Upper lobe of left lung (tissue), 6 donors: ENCODE results near the gene PTGR1. TPM values are rescaled to one million over a fixed set of nuclear protein-coding genes. Genes with fewer than 3 reads are reported as not detected.

ENCODE experiments used
- ATAC-seq, 2 donors: fragments of 200-7000 bp; cut with Tn5 transposase; one replicate each; pipeline ENCODE4 v1.9.1; 2022; ENCODE audit warnings: mild to moderate bottlenecking in 2 of 2, moderate library complexity in 2 of 2; ENCODE audit not compliant: low FRiP score in 2 of 2
- DNase-seq, 2 donors: peaks; one replicate each; pipeline ENCODE4 v3.0.0-alpha.2; 2019 to 2020
- H3K27ac ChIP-seq, 4 donors: fragments of 200-600 bp; sonication (generic); one replicate each; pipeline ENCODE4 v1.5.1; 2016 to 2019
- H3K27me3 ChIP-seq, 4 donors: fragments of 200-600 bp; sonication (generic); one replicate each; pipeline ENCODE4 v1.5.1; 2017 to 2019
- H3K36me3 ChIP-seq, 4 donors: fragments of 200-600 bp; sonication (generic); one replicate each; pipeline ENCODE4 v1.5.1; 2016 to 2019
- H3K4me1 ChIP-seq, 4 donors: fragments of 200-600 bp; sonication (generic); one replicate each; pipeline ENCODE4 v1.5.1; 2018 to 2019
- H3K4me3 ChIP-seq, 4 donors: fragments of 200-600 bp; sonication (generic); one replicate each; pipeline ENCODE4 v1.5.1; 2017 to 2019; ENCODE audit warnings: mild to moderate bottlenecking in 2 of 4, moderate library complexity in 1 of 4
- H3K9me3 ChIP-seq, 4 donors: fragments of 200-600 bp; sonication (generic); one replicate each; pipeline ENCODE4 v1.5.1; 2018 to 2019
- EP300 ChIP-seq, 4 donors: sonication (generic); formaldehyde crosslinking; IDR thresholded peaks; one replicate each; pipeline ENCODE4 v1.5.1; 2017; ENCODE audit warnings: antibody characterized with exemption in 4 of 4, control low read depth in 2 of 4
- POLR2A ChIP-seq, 4 donors: fragments of 450-650 bp; IDR thresholded peaks; one replicate each; pipeline ENCODE4 v1.5.1; 2016 to 2017; ENCODE audit warnings: antibody characterized with exemption in 4 of 4, mild to moderate bottlenecking in 2 of 4
- POLR2AphosphoS5 ChIP-seq, 2 donors: sonication (generic); formaldehyde crosslinking; IDR thresholded peaks; one replicate each; pipeline ENCODE4 v1.5.1; 2017; ENCODE audit warnings: antibody characterized with exemption in 2 of 2
- whole genome bisulfite sequencing, 2 donors: methylation state at CpG; one replicate each; pipeline ENCODE4 v1.1.5; 2017 to 2018; 5-methylcytosine and 5-hydroxymethylcytosine counted together
- total RNA-seq, 6 donors: library from RNA; depleted of rRNA in 4 of 6; stranded (reverse); fragments of >200 nt in 4 of 6; gene quantifications; one replicate each; pipeline versions ENCODE4 v1.1.0 to v1.2.1, GENCODE V29; 2016 to 2021
- TF ChIP-seq, protein P1 (sequence below), 6 experiments: fragments of 450-650 bp in 4 of 6; fragments of 200-600 bp in 2 of 6; sonication (generic) in 2 of 6; IDR thresholded peaks; one replicate each; pipeline ENCODE4 v1.5.1; 2016 to 2019; ENCODE audit warnings: antibody characterized with exemption in 6 of 6
- donor health status: DM: no; HTN: no; CAD: no; lungs with moderate emphysema.
- donor health status: DM: no; HTN: yes; CAD: no; lungs with severe emphysema.

PTGR1 gene
- total RNA-seq, 6 donors from 2014 or later, result 26.9 to 66.7 (median 35.9) TPM

DNA sequence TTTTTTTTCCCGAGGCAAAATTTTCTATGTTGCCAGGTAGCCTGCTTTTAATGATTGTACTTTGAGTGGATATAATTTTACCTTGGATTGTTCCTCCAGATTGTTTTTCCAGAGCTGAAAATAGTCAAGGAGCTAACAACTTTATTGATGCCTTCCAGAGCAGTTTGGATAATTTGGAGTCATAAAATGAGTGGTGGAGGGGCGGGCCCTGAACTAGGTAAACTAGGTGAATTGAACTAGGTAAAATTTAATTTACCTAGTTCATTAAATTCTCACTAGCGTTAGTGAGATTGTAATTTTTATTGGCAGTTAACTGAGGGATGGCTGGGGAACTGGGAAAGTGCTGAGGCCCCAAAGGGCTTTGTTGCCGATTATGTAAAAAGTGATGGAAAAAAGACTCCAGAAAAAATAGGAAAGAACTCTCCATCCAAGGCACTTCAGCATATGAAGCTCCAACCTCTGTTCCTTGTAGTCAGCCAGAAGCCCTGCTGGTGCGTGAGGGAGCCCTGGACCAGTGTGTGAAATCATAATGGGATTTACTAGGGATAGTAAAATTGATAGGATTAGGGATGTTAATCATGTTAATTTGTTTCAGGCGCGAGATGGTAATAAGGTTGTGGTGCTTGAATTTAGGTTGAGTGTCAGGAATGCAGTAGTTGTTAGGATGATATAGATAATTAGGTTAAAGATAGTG is 33.4 kb upstream of the PTGR1 start:
- Histone ChIP-seq H3K27ac (no peak overlapping the region), H3K4me3 (peak overlapping the region in 2 of 4 donors; percentile 73 to 86), H3K4me1 (peaks cover 12 to 44% (median 32%) of the 10 kb centered on the region in 4 donors), H3K36me3 (no peaks in the 10 kb centered on the region), H3K9me3 (no peaks in the 10 kb centered on the region), H3K27me3 (no peaks in the 10 kb centered on the region)
- TF ChIP-seq, protein P1, sequence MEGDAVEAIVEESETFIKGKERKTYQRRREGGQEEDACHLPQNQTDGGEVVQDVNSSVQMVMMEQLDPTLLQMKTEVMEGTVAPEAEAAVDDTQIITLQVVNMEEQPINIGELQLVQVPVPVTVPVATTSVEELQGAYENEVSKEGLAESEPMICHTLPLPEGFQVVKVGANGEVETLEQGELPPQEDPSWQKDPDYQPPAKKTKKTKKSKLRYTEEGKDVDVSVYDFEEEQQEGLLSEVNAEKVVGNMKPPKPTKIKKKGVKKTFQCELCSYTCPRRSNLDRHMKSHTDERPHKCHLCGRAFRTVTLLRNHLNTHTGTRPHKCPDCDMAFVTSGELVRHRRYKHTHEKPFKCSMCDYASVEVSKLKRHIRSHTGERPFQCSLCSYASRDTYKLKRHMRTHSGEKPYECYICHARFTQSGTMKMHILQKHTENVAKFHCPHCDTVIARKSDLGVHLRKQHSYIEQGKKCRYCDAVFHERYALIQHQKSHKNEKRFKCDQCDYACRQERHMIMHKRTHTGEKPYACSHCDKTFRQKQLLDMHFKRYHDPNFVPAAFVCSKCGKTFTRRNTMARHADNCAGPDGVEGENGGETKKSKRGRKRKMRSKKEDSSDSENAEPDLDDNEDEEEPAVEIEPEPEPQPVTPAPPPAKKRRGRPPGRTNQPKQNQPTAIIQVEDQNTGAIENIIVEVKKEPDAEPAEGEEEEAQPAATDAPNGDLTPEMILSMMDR (IDR thresholded peaks at IDR 0.05), result no peak
- TF ChIP-seq POLR2AphosphoS5 (IDR thresholded peaks at IDR 0.05), result no peak
- TF ChIP-seq EP300 (IDR thresholded peaks at IDR 0.05), result no peak
- DNase-seq, result no peak
- ATAC-seq, result no peak
- whole genome bisulfite sequencing, 2 donors, result 66 to 84% methylated on average over 7 of the region's 7 CpGs

DNA sequence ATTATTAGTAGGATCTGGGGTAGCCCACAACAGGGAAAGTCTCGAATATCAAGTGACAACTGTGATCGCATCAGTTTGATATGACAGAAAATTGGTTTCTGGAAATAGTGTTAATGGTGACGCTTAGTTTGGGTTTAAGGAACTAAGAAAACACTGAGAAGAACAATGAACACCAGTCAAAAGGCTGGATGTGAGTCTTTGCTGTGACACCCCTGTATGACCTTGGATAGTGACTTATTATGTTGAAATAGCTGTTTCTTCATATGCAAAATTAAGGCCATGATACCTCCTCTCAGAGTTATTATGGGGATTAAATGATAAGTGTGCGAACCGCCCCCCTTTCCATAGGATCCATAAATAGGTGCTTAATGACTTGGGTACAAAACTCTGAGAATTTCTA is 32.6 kb upstream of the PTGR1 start:
- Histone ChIP-seq H3K4me3 (peak overlapping the region; percentile 73 to 86 (median 80)), H3K9me3 (no peaks in the 10 kb centered on the region), H3K36me3 (no peaks in the 10 kb centered on the region), H3K27ac (peak overlapping the region; percentile 89 to 95 (median 91)), H3K27me3 (no peaks in the 10 kb centered on the region), H3K4me1 (peaks cover 12 to 44% (median 32%) of the 10 kb centered on the region in 4 donors)
- no peak for TF ChIP-seq POLR2A (IDR thresholded peaks at IDR 0.05)
- TF ChIP-seq, protein P1 (IDR thresholded peaks at IDR 0.05), result no peak
- no peak for TF ChIP-seq POLR2AphosphoS5 (IDR thresholded peaks at IDR 0.05)
- no peak for TF ChIP-seq EP300 (IDR thresholded peaks at IDR 0.05)
- DNase-seq (no peak), ATAC-seq (no peak)
- WGBS, 2 donors, result 36 to 42% methylated on average over 5 of the region's 5 CpGs

DNA sequence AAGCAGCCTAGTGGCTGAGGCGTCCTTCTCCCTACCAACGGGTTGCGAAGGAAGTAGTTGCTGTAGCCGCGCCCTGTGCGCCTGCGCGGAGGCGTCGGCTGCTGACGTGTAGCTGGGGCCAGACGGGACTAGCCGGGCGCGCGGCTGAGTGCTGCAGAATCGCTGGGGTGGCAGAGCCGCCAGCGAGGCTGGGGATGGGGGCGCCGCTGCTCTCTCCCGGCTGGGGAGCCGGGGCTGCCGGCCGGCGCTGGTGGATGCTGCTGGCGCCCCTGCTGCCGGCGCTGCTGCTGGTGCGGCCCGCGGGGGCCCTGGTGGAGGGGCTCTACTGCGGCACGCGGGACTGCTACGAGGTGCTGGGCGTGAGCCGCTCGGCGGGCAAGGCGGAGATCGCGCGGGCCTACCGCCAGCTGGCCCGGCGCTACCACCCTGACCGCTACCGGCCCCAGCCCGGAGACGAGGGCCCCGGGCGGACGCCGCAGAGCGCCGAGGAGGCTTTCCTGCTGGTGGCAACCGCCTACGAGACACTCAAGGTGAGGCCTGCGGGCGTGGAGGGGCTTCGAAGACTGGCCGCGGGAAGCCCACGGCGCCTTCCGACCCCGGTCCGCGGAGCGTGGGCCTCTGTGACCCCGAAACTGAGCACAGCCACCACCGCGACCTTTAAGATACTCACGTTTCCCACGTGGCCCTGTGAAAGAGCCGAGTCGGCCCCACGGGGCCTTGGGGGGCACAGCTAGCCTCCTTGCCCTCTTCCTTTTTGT is 31.9 kb upstream of the PTGR1 start, which contains the start of gene DNAJC25:
Gene DNAJC25, plus strand, starts transcription at position 121 of the 758 bp plus-strand sequence. Its CDS starts 74 bp downstream, at position 195.
- H3K27me3 ChIP-seq, result no peaks in the 10 kb centered on the region
- no peaks in the 10 kb centered on the region for H3K9me3 ChIP-seq
- peak within 1 kb of the TSS; percentile 73 to 86 (median 80) for H3K4me3 ChIP-seq
- DNase-seq, result peak; percentile 98 to 99
- peak within 1 kb of the TSS; percentile 89 to 95 (median 91) for H3K27ac ChIP-seq
- peak; percentile 98 to 100 for ATAC-seq
- no peak for TF ChIP-seq EP300 (IDR thresholded peaks at IDR 0.05)
- TF ChIP-seq POLR2A (IDR thresholded peaks at IDR 0.05), result peak; percentile 92 to 100 (median 100)
- TF ChIP-seq, protein P1 (IDR thresholded peaks at IDR 0.05), result peak in 3 of 6 experiments; percentile 22 to 37 (median 31)
- TF ChIP-seq POLR2AphosphoS5 (IDR thresholded peaks at IDR 0.05), result peak; percentile 93 to 99
- 0 to 1% methylated on average over 15 to 46 of the region's 79 CpGs for WGBS, 2 donors
- no peaks in the 10 kb centered on the region for H3K36me3 ChIP-seq
- H3K4me1 ChIP-seq, result peaks cover 12 to 44% (median 29%) of the 10 kb centered on the region in 4 donors

DNA sequence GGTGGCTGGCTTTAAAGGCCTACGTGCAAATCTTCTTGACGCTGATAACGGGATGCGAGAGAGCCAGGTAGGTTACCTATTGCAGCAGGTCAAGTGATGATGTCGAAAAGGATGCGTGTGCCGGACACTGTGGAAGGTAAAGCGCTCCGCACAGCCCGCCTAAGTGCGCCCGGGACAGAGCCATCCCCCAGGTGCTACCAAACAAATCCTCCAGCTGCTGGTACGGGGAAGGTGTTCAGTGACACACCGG is 31.4 kb upstream of the PTGR1 start:
- Histone ChIP-seq H3K27me3 (no peaks in the 10 kb centered on the region), H3K4me3 (peak overlapping the region; percentile 41 to 86 (median 77)), H3K36me3 (no peaks in the 10 kb centered on the region), H3K9me3 (no peaks in the 10 kb centered on the region), H3K4me1 (peaks cover 12 to 44% (median 28%) of the 10 kb centered on the region in 4 donors), H3K27ac (peak overlapping the region; percentile 89 to 95 (median 91))
- DNase-seq (no peak), ATAC-seq (no peak)
- TF ChIP-seq EP300 (IDR thresholded peaks at IDR 0.05) (no peak), POLR2A (IDR thresholded peaks at IDR 0.05) (no peak), POLR2AphosphoS5 (IDR thresholded peaks at IDR 0.05) (no peak)
- TF ChIP-seq, protein P1 (IDR thresholded peaks at IDR 0.05), result no peak
- WGBS, 2 donors, result 0% methylated on average over 12 of the region's 14 CpGs; no CpG with 5 or more reads in 1 of the 2 donors
